Right cardiac atrium (tissue), 5 donors: ENCODE measurements around the gene KCNK7. TPM values are rescaled to one million over a fixed set of nuclear protein-coding genes. Genes with fewer than 3 reads are reported as not detected.

ENCODE experiments used
- ATAC-seq, 2 donors: fragments of 200-7000 bp; cut with Tn5 transposase; one replicate each; pipeline versions ENCODE4 v1.8.0 to v1.9.1; 2020; ENCODE audit warnings: moderate library complexity in 2 of 2, mild to moderate bottlenecking in 1 of 2
- DNase-seq, 3 donors: peaks; one replicate each; pipeline ENCODE4 v3.0.0-alpha.2; 2020
- H3K27ac ChIP-seq: one replicate; pipeline ENCODE4 v1.5.1; 2013; ENCODE audit warnings: mild to moderate bottlenecking, low read length, control low read depth, moderate library complexity
- H3K27me3 ChIP-seq: one replicate; pipeline ENCODE4 v1.6.1; 2013; ENCODE audit not compliant: control insufficient read depth, insufficient read depth
- H3K4me1 ChIP-seq: one replicate; pipeline ENCODE4 v1.6.1; 2013; ENCODE audit warnings: low read length; ENCODE audit not compliant: control insufficient read depth, insufficient read depth
- H3K4me3 ChIP-seq: one replicate; pipeline ENCODE4 v1.5.1; 2013; ENCODE audit warnings: low read length, control low read depth
- H3K9me3 ChIP-seq: one replicate; pipeline ENCODE4 v1.6.1; 2013; ENCODE audit warnings: low read length; ENCODE audit not compliant: control insufficient read depth
- WGBS: extraction: QIAGEN DNeasy Blood & Tissue Kit; methylation state at CpG from one replicate; pipeline ENCODE4 v1.1.7; 2013; 5-methylcytosine and 5-hydroxymethylcytosine counted together
- intact Hi-C, 4 donors: fragments of 100-400 bp; cut with DNase I; formaldehyde crosslinking; loops; one replicate each; pipeline versions ENCODE4 v1.11.0 to v1.14.0; 2022 to 2023
- polyA plus RNA-seq: library from polyadenylated mRNA; stranded (reverse); fragments of 200-250 nt; gene quantifications from one replicate; pipeline ENCODE4 v1.2.3, GENCODE V29; 2013
- total RNA-seq, 4 donors: library from RNA; stranded (reverse); fragmentation: NEBNext Ultra II Directional; extraction: Animal tissue kit (Norgen Biotek cat#: 25700); gene quantifications; one replicate each; pipeline ENCODE4 v1.2.1, GENCODE V29; 2021
- donor health status: healthy with polysubstance abuse.
- donor health status: DM: no; HTN: yes; CAD: no.
- donor health status: DM: no; HTN: no; CAD: no.
- donor health status: DM: no; HTN: yes; CAD: no; lungs with severe emphysema.
- donor health status: DM: yes; HTN: yes; CAD: no.

KCNK7 gene
- total and polyA plus RNA-seq, 5 donors = 0.18 to 0.88 (median 0.31) TPM

DNA sequence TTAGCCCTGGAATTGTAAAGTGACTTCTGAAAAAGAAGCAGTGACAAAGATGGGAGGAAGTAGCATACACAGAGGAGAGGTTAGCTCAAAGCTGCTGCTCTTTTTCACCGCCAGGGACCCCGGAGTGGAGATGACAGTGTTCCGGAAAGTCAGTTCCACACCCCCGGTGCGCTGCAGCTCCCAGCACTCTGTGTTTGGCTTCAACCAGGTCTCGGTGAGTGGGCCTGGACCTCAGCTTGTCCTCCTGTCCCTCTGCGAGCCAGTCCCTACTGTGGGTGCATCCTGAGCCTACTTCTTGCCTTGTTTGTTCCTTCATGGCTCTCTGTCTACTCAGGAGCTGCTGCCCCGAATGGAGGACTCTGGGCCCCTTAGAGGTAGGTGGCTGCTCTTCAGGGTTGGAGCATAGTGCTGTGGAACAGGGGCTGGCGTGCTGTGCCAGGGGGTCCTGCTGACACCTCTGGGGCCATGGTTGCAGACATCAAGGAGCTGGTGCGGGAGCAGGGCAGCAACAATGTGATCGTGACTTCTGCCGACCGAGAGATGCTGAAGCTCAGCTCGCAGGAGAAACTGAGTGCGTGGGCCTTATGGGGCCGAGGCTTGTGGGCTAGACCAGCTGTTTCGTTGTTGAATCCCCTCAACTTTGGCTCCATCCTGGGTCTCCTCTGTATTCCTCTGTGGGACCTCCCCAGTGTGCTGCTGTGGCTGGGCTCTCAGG lies 21.7 kb upstream of the KCNK7 start:
- Histone ChIP-seq H3K4me1 (peaks cover 3% of the 10 kb centered on the region), H3K4me3 (no peak overlapping the region), H3K9me3 (no peaks in the 10 kb centered on the region), H3K27me3 (no peaks in the 10 kb centered on the region), H3K27ac (no peak overlapping the region)
- DNase-seq (no peak), ATAC-seq (no peak)
- WGBS = 90% methylated on average over 17 of the region's 17 CpGs
- intact Hi-C loops = no loop called here

DNA sequence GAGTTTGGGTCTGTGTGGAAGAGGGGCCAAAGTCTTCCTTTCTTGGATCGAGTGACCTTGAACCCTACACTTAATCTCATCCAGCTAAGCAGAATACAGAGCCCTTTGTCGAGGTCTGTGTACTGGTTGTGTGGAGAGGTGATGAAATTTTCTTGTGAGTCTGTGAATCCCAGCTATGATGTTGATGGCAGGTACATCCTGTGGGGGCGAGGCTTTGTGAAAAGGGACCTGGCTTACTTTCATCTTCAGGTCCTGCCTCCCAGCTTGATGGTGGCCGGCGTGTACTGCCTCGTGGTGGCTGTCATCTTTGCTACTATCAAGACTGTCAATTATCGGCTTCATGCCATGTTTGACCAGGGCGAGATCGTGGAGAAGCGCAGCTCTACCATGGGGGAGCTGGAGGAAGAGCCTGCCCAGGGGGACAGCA lies 21.0 kb upstream of the KCNK7 start:
- intact Hi-C loops = no loop called here
- WGBS = 68% methylated on average over 10 of the region's 10 CpGs

GRCh38 chr11:65615950-65616574 lies 20.5 kb upstream of the KCNK7 start:
- under 1% methylated on average over 50 of the region's 50 CpGs for WGBS
- Histone ChIP-seq H3K27me3 (no peaks in the 10 kb centered on the region), H3K4me1 (peaks cover 3% of the 10 kb centered on the region), H3K4me3 (peak overlapping the region; percentile 91), H3K27ac (peak overlapping the region; percentile 83), H3K9me3 (no peaks in the 10 kb centered on the region)
- DNase-seq (peak in 1 of 3 donors; percentile 74), ATAC-seq (peak; percentile 0)
- intact Hi-C loops = no loop called here

More for the DNA sequence above, 21.0 kb upstream of the KCNK7 start:
- no peak for DNase-seq
- Histone ChIP-seq H3K9me3 (no peaks in the 10 kb centered on the region), H3K27ac (no peak overlapping the region), H3K27me3 (no peaks in the 10 kb centered on the region), H3K4me3 (peak overlapping the region; percentile 91), H3K4me1 (peaks cover 3% of the 10 kb centered on the region)
- no peak for ATAC-seq

DNA sequence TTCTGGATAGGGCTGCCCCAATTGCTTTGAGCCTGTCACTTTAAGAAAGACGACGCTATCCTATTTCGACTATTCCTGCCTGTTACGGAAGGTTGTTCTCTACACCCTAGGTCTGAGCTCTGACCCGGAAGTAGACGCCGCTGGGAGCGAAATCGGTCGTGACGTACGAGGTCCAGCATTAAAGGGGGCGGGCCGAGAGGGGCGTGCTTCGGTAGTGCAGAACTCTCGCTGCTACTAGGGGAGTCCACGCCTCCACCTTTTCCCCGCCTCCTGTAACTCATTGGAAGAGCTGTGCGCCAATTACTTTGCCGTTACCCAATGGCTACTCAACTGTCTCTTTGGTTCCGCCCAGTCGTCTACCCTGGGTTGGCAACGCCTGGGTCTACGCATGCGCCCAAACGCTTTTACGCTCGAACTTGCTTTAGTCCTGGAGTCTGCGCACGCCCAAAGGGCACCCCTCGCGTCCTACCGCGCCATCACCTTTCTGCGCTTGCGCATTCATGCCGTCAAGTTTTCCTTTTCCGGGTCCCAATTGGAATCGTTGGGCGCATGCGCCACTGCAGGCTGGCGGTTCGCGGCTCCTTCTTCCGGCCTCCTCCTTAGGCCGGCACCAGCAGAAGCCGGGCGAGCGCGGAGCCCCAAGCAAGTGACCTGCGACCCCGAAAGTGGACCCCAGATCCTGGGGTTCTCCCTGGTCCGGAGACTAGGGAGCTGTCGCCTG lies 19.8 kb upstream of the KCNK7 start, which contains the start of gene PCNX3:
Gene PCNX3, plus strand, starts transcription at position 548 of the 721 bp plus-strand sequence. CDS start 536 bp downstream, outside the sequence.
- WGBS = under 1% methylated on average over 55 of the region's 55 CpGs
- no peaks in the 10 kb centered on the region for H3K27me3 ChIP-seq
- intact Hi-C loops = no loop called here
- peak within 1 kb of the TSS; percentile 91 for H3K4me3 ChIP-seq
- peak; percentile 100 for DNase-seq
- peak; percentile 85 to 90 for ATAC-seq
- H3K4me1 ChIP-seq = peaks cover 3% of the 10 kb centered on the region
- no peaks in the 10 kb centered on the region for H3K9me3 ChIP-seq
- peak within 1 kb of the TSS; percentile 90 for H3K27ac ChIP-seq

- WGBS = 20% methylated on average over 43 of the region's 43 CpGs
- H3K4me3 ChIP-seq = peak overlapping the region; percentile 82
- no peaks in the 10 kb centered on the region for H3K27me3 ChIP-seq
- no peak for ATAC-seq
- intact Hi-C loops = loop anchor here in 1 of 4 donors (5.0 kb wide), 1 partner anchor 36 kb away; the partner anchor contains the start of gene EHBP1L1
- no peaks in the 10 kb centered on the region for H3K9me3 ChIP-seq
- H3K27ac ChIP-seq = peak overlapping the region; percentile 93
- H3K4me1 ChIP-seq = peaks cover 5% of the 10 kb centered on the region
- DNase-seq = peak; percentile 43 to 79 (median 72)
Measured at GRCh38 chr11:65613091-65613928, 17.7 kb upstream of the KCNK7 start.

DNA sequence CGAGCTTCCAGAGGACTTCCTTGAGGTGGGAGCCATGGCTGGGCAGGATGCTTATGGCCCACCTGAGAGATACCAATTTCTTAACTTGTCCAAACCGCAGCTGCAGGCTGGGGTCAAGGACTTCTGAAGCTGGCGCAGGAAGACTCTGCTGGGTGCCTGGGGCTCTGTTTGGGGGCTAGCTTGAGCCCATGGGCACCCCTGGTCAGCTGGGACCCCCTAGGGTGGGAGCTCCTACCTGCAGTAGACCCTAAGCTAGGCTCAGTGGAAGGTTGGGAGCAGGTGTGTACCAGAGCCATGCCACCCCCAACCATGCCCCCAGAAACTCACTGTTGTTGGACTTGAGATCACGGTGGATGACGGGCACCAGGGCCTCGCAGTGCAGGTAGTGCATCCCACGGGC lies 17.1 kb upstream of the KCNK7 start:
- peak overlapping the region; percentile 82 for H3K4me3 ChIP-seq

DNA sequence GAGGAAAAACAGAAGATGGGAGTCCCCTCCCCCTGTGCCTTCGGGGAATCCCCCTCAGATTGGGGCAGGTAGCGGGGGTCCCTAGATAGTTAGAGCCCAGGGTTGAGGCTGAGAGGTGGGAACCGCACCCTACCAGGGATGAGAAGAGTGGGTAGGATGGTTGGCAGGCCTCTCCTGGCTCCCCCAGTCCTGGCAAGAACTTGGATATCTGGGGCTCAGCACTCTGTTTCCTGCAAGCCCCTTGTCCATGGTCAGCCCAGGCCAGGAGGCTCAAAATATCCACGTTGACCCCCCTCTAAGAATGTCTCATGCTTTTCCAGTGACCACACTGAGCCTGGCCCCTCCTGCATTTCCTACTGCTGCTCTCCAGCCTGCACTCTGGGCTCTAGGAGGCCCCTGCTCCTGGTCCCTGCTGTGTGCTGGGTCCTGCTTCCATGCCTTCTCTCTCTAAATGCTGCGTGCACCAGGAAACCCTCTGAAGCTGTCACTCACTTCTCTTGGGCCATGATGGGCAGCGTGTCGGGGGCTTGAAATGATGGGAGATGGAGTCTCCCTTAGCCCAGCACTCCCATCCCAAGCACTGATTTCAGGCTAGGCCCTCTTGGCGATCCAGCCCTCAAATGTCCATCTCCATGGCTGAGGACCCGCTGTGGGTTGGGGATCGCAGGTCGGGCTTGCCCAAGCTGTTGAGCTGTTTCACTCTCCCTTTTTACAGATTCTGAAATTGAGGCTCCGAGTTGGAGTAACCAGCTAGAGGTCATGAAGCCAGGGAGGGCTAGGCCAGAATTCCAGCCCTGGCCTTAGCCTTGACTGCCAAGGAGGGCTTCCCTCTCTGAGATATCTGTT lies 16.4 kb upstream of the KCNK7 start:
- Histone ChIP-seq H3K4me1 (peaks cover 10% of the 10 kb centered on the region), H3K9me3 (no peaks in the 10 kb centered on the region), H3K4me3 (peak overlapping the region; percentile 82), H3K27me3 (no peaks in the 10 kb centered on the region), H3K27ac (peak overlapping the region; percentile 80)
- no peak for DNase-seq
- WGBS = 45% methylated on average over 12 of the region's 12 CpGs
- intact Hi-C loops = loop anchor here in 1 of 4 donors (5.0 kb wide), 1 partner anchor 35 kb away; the partner anchor contains the start of gene EHBP1L1
- no peak for ATAC-seq

More for the DNA sequence above, 17.1 kb upstream of the KCNK7 start:
- intact Hi-C loops = loop anchor here in 1 of 4 donors (5.0 kb wide), 1 partner anchor 35 kb away; the partner anchor contains the start of gene EHBP1L1
- Histone ChIP-seq H3K27ac (peak overlapping the region; percentile 93), H3K4me1 (peaks cover 6% of the 10 kb centered on the region), H3K27me3 (no peaks in the 10 kb centered on the region), H3K9me3 (no peaks in the 10 kb centered on the region)
- no peak for ATAC-seq
- no peak for DNase-seq
- 50% methylated on average over 7 of the region's 7 CpGs for WGBS

- ATAC-seq = peak in 1 of 2 donors; percentile 22
- Histone ChIP-seq H3K4me1 (peaks cover 11% of the 10 kb centered on the region), H3K27ac (peak overlapping the region; percentile 80), H3K4me3 (peak overlapping the region; percentile 82), H3K9me3 (no peaks in the 10 kb centered on the region), H3K27me3 (no peaks in the 10 kb centered on the region)
- WGBS = 37% methylated on average over 10 of the region's 10 CpGs
- intact Hi-C loops = loop anchor here in 1 of 4 donors (5.0 kb wide), 1 partner anchor 34 kb away; the partner anchor contains the start of gene EHBP1L1
- DNase-seq = peak; percentile 76 to 89 (median 86)
Measured at GRCh38 chr11:65611028-65611757, 15.6 kb upstream of the KCNK7 start.

- Histone ChIP-seq H3K4me3 (peak overlapping the region; percentile 82), H3K27me3 (no peaks in the 10 kb centered on the region), H3K27ac (peak overlapping the region; percentile 80), H3K4me1 (peaks cover 11% of the 10 kb centered on the region), H3K9me3 (no peaks in the 10 kb centered on the region)
- WGBS = 43% methylated on average over 6 of the region's 6 CpGs
- intact Hi-C loops = loop anchor here in 1 of 4 donors (5.0 kb wide), 1 partner anchor 33 kb away; the partner anchor contains the start of gene EHBP1L1
- DNase-seq = no peak
- no peak for ATAC-seq
Measured at GRCh38 chr11:65610404-65610803, 14.8 kb upstream of the KCNK7 start.
